ENCODE measurements around the gene ARHGEF28. TPM values are rescaled to one million over a fixed set of nuclear protein-coding genes. Genes with fewer than 3 reads are reported as not detected.

Gene ARHGEF28
- total and polyA plus RNA-seq, 10 of the 15 experiments (the other 5 are each of a cell fraction or from before 2014, with no cell fraction given): 0.10 to 0.72 (median 0.22) TPM; not detected in 2

DNA sequence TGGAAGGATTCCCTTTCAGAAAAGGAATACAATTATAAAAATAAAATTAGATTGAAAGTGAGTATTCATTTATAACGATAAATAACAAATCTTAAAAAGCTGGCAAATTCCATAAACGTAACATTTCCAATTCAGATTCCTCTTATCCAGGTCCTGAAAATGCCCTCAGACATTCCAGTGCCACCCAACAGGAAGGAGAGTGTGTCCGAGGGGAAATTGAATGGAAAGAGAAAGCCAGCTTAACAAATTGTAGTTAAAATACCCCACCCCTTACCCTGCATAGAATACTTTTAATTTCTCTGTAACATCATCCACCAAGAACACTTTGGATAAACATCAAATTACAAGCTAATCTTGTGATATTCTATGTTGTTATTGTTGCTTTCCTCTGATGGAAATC is 72.0 kb downstream of the ARHGEF28 start:
- intact Hi-C loops (cut with micrococcal nuclease; ENCODE audit: unreplicated experiment): no loop called here
- in situ Hi-C loops (cut with MboI): no loop called here
- TF ChIP-seq SUPT20H (IDR thresholded peaks at IDR 0.05; ENCODE audit: borderline replicate concordance, control insufficient read depth, low read depth, low read length) (no peak), RELA (IDR thresholded peaks at IDR 0.05; ENCODE audit: borderline replicate concordance, partially characterized antibody) (no peak), IKZF1 (conservative IDR thresholded peaks at IDR 0.05) (no peak), HDAC6 (IDR thresholded peaks at IDR 0.05; ENCODE audit: unreplicated experiment) (no peak), YBX1 (IDR thresholded peaks at IDR 0.05) (no peak), BRCA1 (IDR thresholded peaks at IDR 0.05; ENCODE audit: low read depth, low read length) (no peak), ZNF217 (IDR thresholded peaks at IDR 0.05) (no peak), SMC3 (IDR thresholded peaks at IDR 0.05; ENCODE audit: borderline replicate concordance, low read length) (no peak), GABPA (IDR thresholded peaks at IDR 0.05; ENCODE audit: low read depth) (no peak), MEF2B (IDR thresholded peaks at IDR 0.05; ENCODE audit: partially characterized antibody, poor library complexity, severe bottlenecking) (no peak), RB1 (IDR thresholded peaks at IDR 0.05; ENCODE audit: borderline replicate concordance) (no peak), ZNF24 (IDR thresholded peaks at IDR 0.05) (no peak), POU2F2 (IDR thresholded peaks at IDR 0.05; ENCODE audit: borderline replicate concordance, low read depth, low read length) (no peak), NFYA (IDR thresholded peaks at IDR 0.05; ENCODE audit: borderline replicate concordance, low read depth, low read length) (no peak), MYB (IDR thresholded peaks at IDR 0.05; ENCODE audit: borderline replicate concordance, low read depth, low read length) (no peak), SRF (IDR thresholded peaks at IDR 0.05; ENCODE audit: low read depth in 2 of 2, low read length in 2 of 2) (no peak)
- TF ChIP-seq, protein P1, sequence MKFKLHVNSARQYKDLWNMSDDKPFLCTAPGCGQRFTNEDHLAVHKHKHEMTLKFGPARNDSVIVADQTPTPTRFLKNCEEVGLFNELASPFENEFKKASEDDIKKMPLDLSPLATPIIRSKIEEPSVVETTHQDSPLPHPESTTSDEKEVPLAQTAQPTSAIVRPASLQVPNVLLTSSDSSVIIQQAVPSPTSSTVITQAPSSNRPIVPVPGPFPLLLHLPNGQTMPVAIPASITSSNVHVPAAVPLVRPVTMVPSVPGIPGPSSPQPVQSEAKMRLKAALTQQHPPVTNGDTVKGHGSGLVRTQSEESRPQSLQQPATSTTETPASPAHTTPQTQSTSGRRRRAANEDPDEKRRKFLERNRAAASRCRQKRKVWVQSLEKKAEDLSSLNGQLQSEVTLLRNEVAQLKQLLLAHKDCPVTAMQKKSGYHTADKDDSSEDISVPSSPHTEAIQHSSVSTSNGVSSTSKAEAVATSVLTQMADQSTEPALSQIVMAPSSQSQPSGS (IDR thresholded peaks at IDR 0.05; ENCODE audit: low read length): no peak
- TF ChIP-seq, protein P2, sequence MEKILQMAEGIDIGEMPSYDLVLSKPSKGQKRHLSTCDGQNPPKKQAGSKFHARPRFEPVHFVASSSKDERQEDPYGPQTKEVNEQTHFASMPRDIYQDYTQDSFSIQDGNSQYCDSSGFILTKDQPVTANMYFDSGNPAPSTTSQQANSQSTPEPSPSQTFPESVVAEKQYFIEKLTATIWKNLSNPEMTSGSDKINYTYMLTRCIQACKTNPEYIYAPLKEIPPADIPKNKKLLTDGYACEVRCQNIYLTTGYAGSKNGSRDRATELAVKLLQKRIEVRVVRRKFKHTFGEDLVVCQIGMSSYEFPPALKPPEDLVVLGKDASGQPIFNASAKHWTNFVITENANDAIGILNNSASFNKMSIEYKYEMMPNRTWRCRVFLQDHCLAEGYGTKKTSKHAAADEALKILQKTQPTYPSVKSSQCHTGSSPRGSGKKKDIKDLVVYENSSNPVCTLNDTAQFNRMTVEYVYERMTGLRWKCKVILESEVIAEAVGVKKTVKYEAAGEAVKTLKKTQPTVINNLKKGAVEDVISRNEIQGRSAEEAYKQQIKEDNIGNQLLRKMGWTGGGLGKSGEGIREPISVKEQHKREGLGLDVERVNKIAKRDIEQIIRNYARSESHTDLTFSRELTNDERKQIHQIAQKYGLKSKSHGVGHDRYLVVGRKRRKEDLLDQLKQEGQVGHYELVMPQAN (conservative IDR thresholded peaks at IDR 0.05): no peak
- TF ChIP-seq, protein P3, sequence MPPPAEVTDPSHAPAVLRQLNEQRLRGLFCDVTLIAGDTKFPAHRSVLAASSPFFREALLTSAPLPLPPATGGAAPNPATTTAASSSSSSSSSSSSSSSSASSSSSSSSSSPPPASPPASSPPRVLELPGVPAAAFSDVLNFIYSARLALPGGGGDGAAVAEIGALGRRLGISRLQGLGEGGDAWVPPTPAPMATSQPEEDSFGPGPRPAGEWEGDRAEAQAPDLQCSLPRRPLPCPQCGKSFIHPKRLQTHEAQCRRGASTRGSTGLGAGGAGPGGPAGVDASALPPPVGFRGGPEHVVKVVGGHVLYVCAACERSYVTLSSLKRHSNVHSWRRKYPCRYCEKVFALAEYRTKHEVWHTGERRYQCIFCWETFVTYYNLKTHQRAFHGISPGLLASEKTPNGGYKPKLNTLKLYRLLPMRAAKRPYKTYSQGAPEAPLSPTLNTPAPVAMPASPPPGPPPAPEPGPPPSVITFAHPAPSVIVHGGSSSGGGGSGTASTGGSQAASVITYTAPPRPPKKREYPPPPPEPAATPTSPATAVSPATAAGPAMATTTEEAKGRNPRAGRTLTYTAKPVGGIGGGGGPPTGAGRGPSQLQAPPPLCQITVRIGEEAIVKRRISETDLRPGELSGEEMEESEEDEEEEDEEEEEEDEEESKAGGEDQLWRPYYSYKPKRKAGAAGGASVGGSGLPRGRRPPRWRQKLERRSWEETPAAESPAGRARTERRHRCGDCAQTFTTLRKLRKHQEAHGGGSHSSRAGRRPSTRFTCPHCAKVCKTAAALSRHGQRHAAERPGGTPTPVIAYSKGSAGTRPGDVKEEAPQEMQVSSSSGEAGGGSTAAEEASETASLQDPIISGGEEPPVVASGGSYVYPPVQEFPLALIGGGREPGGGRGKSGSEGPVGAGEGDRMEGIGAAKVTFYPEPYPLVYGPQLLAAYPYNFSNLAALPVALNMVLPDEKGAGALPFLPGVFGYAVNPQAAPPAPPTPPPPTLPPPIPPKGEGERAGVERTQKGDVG (CRISPR knock-in tag; IDR thresholded peaks at IDR 0.05): no peak
- no peak overlapping the region for H3K9ac ChIP-seq (ENCODE audit: control insufficient read depth, insufficient read depth, low read length)
- H3K4me2 ChIP-seq (ENCODE audit: control insufficient read depth, insufficient read depth): no peak overlapping the region
- H3K27me3 ChIP-seq (replicated peaks in 1 of 2; ENCODE audit: control insufficient read depth in 2 of 2, insufficient read depth in 2 of 2, low read length in 1 of 2): no peaks in the 10 kb centered on the region
- ATAC-seq (no peak), DNase-seq (ENCODE audit: low read depth, low spot score) (no peak), FAIRE-seq (no peak)
- no peak overlapping the region for H2AFZ ChIP-seq (ENCODE audit: control insufficient read depth, low read depth, low read length)
- H3K36me3 ChIP-seq (ENCODE audit: control insufficient read depth in 2 of 2, insufficient read depth in 2 of 2, low read length in 1 of 2): no peaks in the 10 kb centered on the region
- CTCF ChIA-PET: interaction anchor here (0.5 to 2.4 kb wide), 6 partner anchors 8 to 107 kb away, joined by 3 to 8 read pairs (median 3); no protein-coding TSS in a partner anchor
- POLR2A ChIA-PET: interaction anchor here (0.8 kb wide), 1 partner anchor 51 kb away, joined by 3 read pairs; no protein-coding TSS in a partner anchor
- peaks cover 11% of the 10 kb centered on the region for H3K4me1 ChIP-seq (ENCODE audit: control insufficient read depth, insufficient read depth, low read length)
- no peak overlapping the region for H3K4me3 ChIP-seq
- SMC1A ChIA-PET (ENCODE audit: uncharacterized antibody, unreplicated experiment): interaction anchor here (0.9 to 2.0 kb wide), 4 partner anchors 9 to 107 kb away, joined by 3 to 9 read pairs (median 3); no protein-coding TSS in a partner anchor
- no peaks in the 10 kb centered on the region for H4K20me1 ChIP-seq (ENCODE audit: control insufficient read depth, insufficient read depth)
- H3K27ac ChIP-seq (ENCODE audit: control insufficient read depth, insufficient read depth): no peak overlapping the region
- BruUV-seq (replicated peaks): no TSS peak
- H3K9me3 ChIP-seq (replicated peaks; ENCODE audit: control insufficient read depth, insufficient read depth, low read length): no peaks in the 10 kb centered on the region
- H3K79me2 ChIP-seq (ENCODE audit: control insufficient read depth, insufficient read depth, low read length): no peaks in the 10 kb centered on the region
- RAD21 ChIA-PET (ENCODE audit: unreplicated experiment): no interaction called here
- WGBS (ENCODE audit: insufficient coverage, insufficient replicate concordance, low lambda C conversion rate, missing lambda C conversion rate): 47% methylated on average over 3 of the region's 3 CpGs

Measured in GM12878 (cell line).